GM06990 (cell line): ENCODE measurements around the gene PROSER2.

Experiments used
- DNase-seq: peaks from one replicate; pipeline ENCODE4 v3.0.0-alpha.2; 2011; ENCODE audit not compliant: insufficient read length; ENCODE audit errors: extremely low read depth
- H3K27me3 ChIP-seq: replicated peaks from 2 replicates; pipeline ENCODE4 v1.6.0; 2011; ENCODE audit warnings: low read length; ENCODE audit not compliant: control insufficient read depth, insufficient read depth
- H3K36me3 ChIP-seq: 2 replicates; pipeline ENCODE4 v1.5.1; 2011; ENCODE audit warnings: low read length; ENCODE audit not compliant: control insufficient read depth, insufficient read depth
- H3K4me3 ChIP-seq: replicated peaks from 2 replicates; pipeline ENCODE4 v1.5.1; 2011; ENCODE audit warnings: low read depth, mild to moderate bottlenecking, control low read depth, low read length
- TF ChIP-seq, protein P1 (sequence below): IDR thresholded peaks from 2 replicates; pipeline ENCODE4 v1.5.1; 2011; ENCODE audit warnings: low read length, control low read depth, mild to moderate bottlenecking, inconsistent platforms; ENCODE audit not compliant: insufficient read depth, poor library complexity, severe bottlenecking

The PROSER2 gene

DNA sequence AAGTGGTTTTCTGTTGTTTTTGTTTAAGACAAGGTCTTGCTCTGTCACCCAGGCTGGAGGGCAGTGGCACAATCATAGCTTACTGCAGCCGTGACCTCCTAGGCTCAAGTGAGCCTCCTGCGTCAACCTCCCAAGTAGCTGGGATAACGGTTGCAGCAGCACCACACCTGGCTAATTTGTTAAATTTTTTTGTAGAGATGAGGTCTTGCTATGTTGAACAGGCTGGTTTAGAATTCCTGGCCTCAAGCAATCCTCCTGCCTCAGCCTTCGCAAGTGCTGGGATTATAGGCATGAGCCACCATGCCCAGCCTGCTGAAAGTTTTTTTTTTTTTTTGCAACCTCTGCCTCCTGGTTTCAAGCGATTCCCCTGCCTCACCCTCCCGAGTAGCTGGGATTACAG, 31.1 kb downstream of the PROSER2 start:
- no peak for DNase-seq
- TF ChIP-seq, protein P1, sequence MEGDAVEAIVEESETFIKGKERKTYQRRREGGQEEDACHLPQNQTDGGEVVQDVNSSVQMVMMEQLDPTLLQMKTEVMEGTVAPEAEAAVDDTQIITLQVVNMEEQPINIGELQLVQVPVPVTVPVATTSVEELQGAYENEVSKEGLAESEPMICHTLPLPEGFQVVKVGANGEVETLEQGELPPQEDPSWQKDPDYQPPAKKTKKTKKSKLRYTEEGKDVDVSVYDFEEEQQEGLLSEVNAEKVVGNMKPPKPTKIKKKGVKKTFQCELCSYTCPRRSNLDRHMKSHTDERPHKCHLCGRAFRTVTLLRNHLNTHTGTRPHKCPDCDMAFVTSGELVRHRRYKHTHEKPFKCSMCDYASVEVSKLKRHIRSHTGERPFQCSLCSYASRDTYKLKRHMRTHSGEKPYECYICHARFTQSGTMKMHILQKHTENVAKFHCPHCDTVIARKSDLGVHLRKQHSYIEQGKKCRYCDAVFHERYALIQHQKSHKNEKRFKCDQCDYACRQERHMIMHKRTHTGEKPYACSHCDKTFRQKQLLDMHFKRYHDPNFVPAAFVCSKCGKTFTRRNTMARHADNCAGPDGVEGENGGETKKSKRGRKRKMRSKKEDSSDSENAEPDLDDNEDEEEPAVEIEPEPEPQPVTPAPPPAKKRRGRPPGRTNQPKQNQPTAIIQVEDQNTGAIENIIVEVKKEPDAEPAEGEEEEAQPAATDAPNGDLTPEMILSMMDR: no peak
- H3K27me3 ChIP-seq: no peaks in the 10 kb centered on the region; the same call in 1 of the 2 replicates
- no peak overlapping the region for H3K4me3 ChIP-seq
- H3K36me3 ChIP-seq: no peaks in the 10 kb centered on the region

DNA sequence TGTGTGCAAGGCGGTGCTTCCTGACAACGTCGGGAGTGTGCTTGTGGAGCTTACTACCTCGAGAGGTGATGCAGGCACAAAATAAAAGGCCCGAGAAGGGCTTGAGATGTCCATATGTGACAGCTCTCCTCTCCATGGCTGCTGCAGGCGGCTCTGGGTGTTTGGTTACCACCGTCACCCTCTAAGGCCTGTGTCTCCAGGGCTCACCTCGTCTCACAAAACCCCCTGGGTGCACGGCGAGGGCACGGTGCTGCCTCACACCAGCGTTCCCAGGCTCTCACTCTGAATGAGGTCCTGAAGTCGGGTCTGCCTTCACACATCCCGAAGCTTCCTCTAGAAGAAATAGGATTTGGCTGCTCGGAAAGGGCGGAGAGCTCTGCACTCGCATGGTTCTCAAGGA, 32.9 kb downstream of the PROSER2 start:
- DNase-seq: no peak

DNA sequence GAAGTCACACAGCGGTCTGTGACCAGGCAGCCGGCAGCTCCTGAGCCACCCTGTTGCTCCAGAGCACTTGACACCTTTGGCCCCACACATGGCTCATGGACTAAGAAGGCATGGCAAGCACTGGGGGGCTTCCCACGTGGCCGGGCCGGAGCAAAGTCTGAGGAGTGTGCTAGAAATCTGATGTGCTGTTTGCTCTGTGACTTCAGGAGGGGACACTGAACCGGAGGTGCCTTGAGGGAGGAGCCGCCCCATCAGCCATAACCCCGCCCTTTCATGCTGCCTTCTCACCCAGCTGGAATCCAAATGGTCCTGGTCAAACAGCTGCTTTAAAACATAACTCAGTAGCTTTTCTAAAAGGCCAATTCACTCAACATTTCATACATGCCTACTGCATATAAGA, 33.5 kb downstream of the PROSER2 start:
- Histone ChIP-seq H3K27me3 (no peaks in the 10 kb centered on the region), H3K4me3 (no peak overlapping the region), H3K36me3 (no peaks in the 10 kb centered on the region)
- DNase-seq: no peak
- TF ChIP-seq, protein P1: no peak

More for the DNA sequence above, 32.9 kb downstream of the PROSER2 start:
- H3K27me3 ChIP-seq: no peaks in the 10 kb centered on the region; the same call in 1 of the 2 replicates
- H3K36me3 ChIP-seq: no peaks in the 10 kb centered on the region
- TF ChIP-seq, protein P1: no peak
- H3K4me3 ChIP-seq: no peak overlapping the region

DNA sequence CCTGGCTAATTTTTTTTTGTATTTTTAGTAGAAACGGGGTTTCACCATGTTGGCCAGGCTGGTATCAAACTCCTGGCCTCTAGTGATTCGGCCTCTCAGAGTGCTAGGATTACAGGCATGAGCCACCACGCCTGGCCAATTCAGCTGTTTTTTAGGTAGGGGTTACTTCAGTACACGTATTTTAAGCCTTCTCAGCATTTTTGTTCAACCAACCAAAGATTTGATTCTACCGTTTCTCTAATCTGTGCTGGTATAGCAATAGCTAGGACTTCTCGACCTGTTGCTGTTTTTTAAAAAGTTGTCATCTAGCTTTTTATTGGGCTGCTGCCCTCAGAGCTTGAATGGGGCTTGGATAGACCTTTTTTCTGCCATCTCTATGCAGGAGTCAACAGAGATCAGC, 34.9 kb downstream of the PROSER2 start:
- Histone ChIP-seq H3K4me3 (no peak overlapping the region), H3K36me3 (no peaks in the 10 kb centered on the region), H3K27me3 (no peaks in the 10 kb centered on the region)
- no peak for DNase-seq
- TF ChIP-seq, protein P1: no peak

DNA sequence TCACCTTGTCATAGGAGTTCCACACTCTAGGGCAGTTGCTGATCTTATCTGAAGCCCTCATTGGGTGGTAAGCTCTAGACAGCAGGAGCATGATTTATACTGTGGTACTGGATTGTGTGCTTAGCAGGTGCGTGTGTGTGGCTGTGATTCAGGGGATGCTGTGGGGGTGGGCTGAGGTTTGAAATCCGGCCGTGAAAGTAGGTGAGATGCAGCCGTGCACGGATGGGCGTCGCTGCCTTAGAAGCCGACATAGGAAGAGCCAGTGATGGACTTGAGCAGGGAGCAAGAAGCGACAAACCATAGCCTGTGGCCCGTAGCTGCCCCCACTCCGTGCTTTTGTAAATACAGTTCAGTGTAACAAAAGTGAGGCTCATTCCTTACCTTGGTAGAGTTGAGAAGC, 38.2 kb downstream of the PROSER2 start:
- TF ChIP-seq, protein P1: no peak
- Histone ChIP-seq H3K4me3 (no peak overlapping the region), H3K27me3 (no peaks in the 10 kb centered on the region), H3K36me3 (no peaks in the 10 kb centered on the region)
- DNase-seq: no peak

DNA sequence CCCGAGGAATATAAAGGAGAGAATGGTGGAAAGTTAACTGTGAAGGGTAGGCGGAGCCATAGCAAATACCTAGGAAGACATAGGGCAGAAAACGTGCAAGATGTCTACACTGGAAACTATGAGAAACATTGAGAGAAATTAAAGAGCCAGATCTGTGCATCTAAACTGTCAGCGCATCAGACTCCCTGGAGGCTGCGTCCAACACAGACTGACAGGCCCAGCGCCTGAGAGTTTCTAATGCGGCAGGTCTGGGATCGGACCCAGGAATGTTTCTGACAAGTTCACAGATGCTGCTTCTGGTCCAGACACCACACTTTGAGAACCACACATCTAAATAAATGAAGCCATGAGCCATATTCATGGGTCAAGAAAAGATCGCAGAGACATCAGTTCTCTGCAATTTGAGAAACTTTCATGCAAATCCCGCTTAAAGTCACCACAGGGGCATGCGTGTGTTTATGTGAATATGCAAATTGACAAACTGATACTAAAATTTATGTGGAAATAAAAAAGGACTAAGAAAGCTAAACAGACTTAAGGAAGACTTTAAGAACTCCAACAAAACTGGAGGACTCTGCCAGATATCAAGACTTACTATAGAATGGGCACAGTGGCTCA, 38.8 kb downstream of the PROSER2 start:
- DNase-seq: no peak
- H3K27me3 ChIP-seq: no peaks in the 10 kb centered on the region
- TF ChIP-seq, protein P1: no peak
- H3K36me3 ChIP-seq: no peaks in the 10 kb centered on the region
- H3K4me3 ChIP-seq: no peak overlapping the region
